H54 (cell line): ENCODE results near the gene EPB41L5.
A peak's percentile ranks its signal among the peaks of the same experiment; 100 is the strongest.
"Not testable (repeated sequence)": the region's sequence is repeated elsewhere in the genome, so short reads cannot be mapped to it uniquely, and the experiment has no call there.

Experiments used
- DNase-seq: peaks from one replicate; pipeline ENCODE4 v3.0.0; 2011; ENCODE audit warnings: low spot score, mixed read lengths; ENCODE audit not compliant: insufficient read length
- FAIRE-seq: peaks from 3 replicates; lab custom pipeline; 2011; peaks lifted over from hg19 to GRCh38; lab: Jason Lieb, UNC
- POLR2A ChIP-seq: IDR thresholded peaks from 2 replicates; pipeline ENCODE4 v1.6.1; 2011; ENCODE audit warnings: low read depth, mild to moderate bottlenecking, low read length

EPB41L5 gene

GRCh38 chr2:120012771-120013596 lies at the start of gene EPB41L5:
Gene EPB41L5, plus strand, starts transcription at chr2:120013077. Its CDS starts 6,008 bp downstream, at chr2:120019085.
- no peak for FAIRE-seq
- TF ChIP-seq POLR2A: peak; percentile 31; the same call in 1 of the 2 replicates

GRCh38 chr2:119981896-119982295 lies 31.0 kb upstream of the EPB41L5 start:
- no peak for FAIRE-seq
- no peak for TF ChIP-seq POLR2A
- no peak for DNase-seq

More at GRCh38 chr2:120012771-120013596, at the start of gene EPB41L5:
- DNase-seq: peak; percentile 92

- FAIRE-seq: no peak
- no peak for DNase-seq
- no peak for TF ChIP-seq POLR2A
Measured at GRCh38 chr2:119982506-119982905, 30.4 kb upstream of the EPB41L5 start.

- DNase-seq: no peak
- TF ChIP-seq POLR2A: no peak
- no peak for FAIRE-seq
Measured at GRCh38 chr2:119983108-119983507, 29.8 kb upstream of the EPB41L5 start.

- FAIRE-seq (no peak), DNase-seq (no peak)
- TF ChIP-seq POLR2A: no peak
Measured at GRCh38 chr2:119996148-119996547, 16.7 kb upstream of the EPB41L5 start.

- FAIRE-seq, DNase-seq: not testable (repeated sequence)
Measured at GRCh38 chr2:119996896-119997891, 15.7 kb upstream of the EPB41L5 start.

GRCh38 chr2:120001471-120001870 lies 11.4 kb upstream of the EPB41L5 start:
- TF ChIP-seq POLR2A: no peak
- FAIRE-seq: no peak
- DNase-seq: no peak

- DNase-seq (no peak), FAIRE-seq (no peak)
- no peak for TF ChIP-seq POLR2A
Measured at GRCh38 chr2:120004254-120004653, 8.6 kb upstream of the EPB41L5 start.

GRCh38 chr2:120005834-120006521 lies 6.9 kb upstream of the EPB41L5 start:
- DNase-seq (no peak), FAIRE-seq (no peak)
- no peak for TF ChIP-seq POLR2A

GRCh38 chr2:120007851-120008250 lies 5.0 kb upstream of the EPB41L5 start:
- TF ChIP-seq POLR2A: no peak
- FAIRE-seq: no peak

GRCh38 chr2:120012363-120012762 lies 514 bp upstream of the EPB41L5 start:
- DNase-seq: no peak
- FAIRE-seq: no peak
- no peak for TF ChIP-seq POLR2A

More at GRCh38 chr2:120007851-120008250, 5.0 kb upstream of the EPB41L5 start:
- DNase-seq: no peak

- no peak for DNase-seq
- no peak for FAIRE-seq
- TF ChIP-seq POLR2A: no peak
Measured at GRCh38 chr2:120013597-120014223, 833 bp downstream of the EPB41L5 start.
